ENCODE data around the gene STIP1.
A peak's percentile ranks its signal among the peaks of the same experiment; 100 is the strongest.

STIP1 gene

GRCh38 chr11:64223001-64223651 lies 37.2 kb downstream of the STIP1 start:
- no peak for DNase-seq (ENCODE audit: low read depth)
- TF ChIP-seq CTCF (conservative IDR thresholded peaks at IDR 0.05; ENCODE audit: control insufficient read depth, insufficient read depth, low read depth, low read length), result no peak
- H3K4me3 ChIP-seq (ENCODE audit: control insufficient read depth, low read depth, low read length), result no peak overlapping the region

- peak; percentile 49 for DNase-seq (ENCODE audit: low read depth)
- H3K4me3 ChIP-seq (ENCODE audit: control insufficient read depth, low read depth, low read length), result no peak overlapping the region
- TF ChIP-seq CTCF (conservative IDR thresholded peaks at IDR 0.05; ENCODE audit: control insufficient read depth, insufficient read depth, low read depth, low read length), result no peak
Observed at GRCh38 chr11:64224151-64224890, 38.4 kb downstream of the STIP1 start.

- no peak for TF ChIP-seq CTCF (conservative IDR thresholded peaks at IDR 0.05; ENCODE audit: control insufficient read depth, insufficient read depth, low read depth, low read length)
- DNase-seq (ENCODE audit: low read depth), result no peak
- peak overlapping the region; percentile 75 for H3K4me3 ChIP-seq (ENCODE audit: control insufficient read depth, low read depth, low read length)
Observed at GRCh38 chr11:64224891-64225607, 39.1 kb downstream of the STIP1 start.

- DNase-seq (ENCODE audit: low read depth), result peak; percentile 52
- peak within 1 kb of the TSS; percentile 75 for H3K4me3 ChIP-seq (ENCODE audit: control insufficient read depth, low read depth, low read length)
- peak; percentile 40 for TF ChIP-seq CTCF (conservative IDR thresholded peaks at IDR 0.05; ENCODE audit: control insufficient read depth, insufficient read depth, low read depth, low read length)
Observed at GRCh38 chr11:64225608-64226506, 39.9 kb downstream of the STIP1 start, which contains the start of the genes NUDT22 and TRPT1. Gene NUDT22 (plus strand): TSS chr11:64226274. CDS start chr11:64226653, 379 bp downstream. Gene TRPT1 (minus strand): TSS chr11:64226186. CDS start chr11:64225860, 326 bp downstream.

- peak overlapping the region; percentile 75 for H3K4me3 ChIP-seq (ENCODE audit: control insufficient read depth, low read depth, low read length)
- TF ChIP-seq CTCF (conservative IDR thresholded peaks at IDR 0.05; ENCODE audit: control insufficient read depth, insufficient read depth, low read depth, low read length), result no peak
- DNase-seq (ENCODE audit: low read depth), result no peak
Observed at GRCh38 chr11:64226507-64227051, 40.6 kb downstream of the STIP1 start.
